ENCODE measurements around the gene PLCXD1.
A peak's percentile ranks its signal among the peaks of the same experiment; 100 is the strongest.
"Not testable (repeated sequence)": the region's sequence is repeated elsewhere in the genome, so short reads cannot be mapped to it uniquely, and the experiment has no call there.

PLCXD1 gene

DNA sequence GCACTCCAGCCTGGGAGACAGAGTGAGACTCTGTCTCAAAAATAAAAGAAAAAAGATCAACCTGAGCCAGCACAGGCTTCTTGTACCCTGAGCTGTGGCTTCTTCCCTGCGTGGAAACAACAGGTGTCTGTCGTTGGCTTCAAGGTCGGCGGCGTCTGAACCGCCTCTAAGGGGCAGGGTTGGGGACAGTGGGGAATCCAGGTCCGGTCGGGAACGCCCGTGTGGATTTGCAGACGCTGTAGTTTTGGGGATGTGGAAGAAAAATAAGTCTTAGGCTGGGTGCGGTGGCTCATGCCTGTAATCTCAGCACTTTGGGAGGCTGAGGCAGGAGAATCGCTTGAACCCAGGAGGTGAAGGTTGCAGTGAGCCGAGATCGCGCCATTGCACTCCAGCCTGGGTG lies 17.2 kb upstream of the PLCXD1 start:
- DNase-seq: not testable (repeated sequence)

DNA sequence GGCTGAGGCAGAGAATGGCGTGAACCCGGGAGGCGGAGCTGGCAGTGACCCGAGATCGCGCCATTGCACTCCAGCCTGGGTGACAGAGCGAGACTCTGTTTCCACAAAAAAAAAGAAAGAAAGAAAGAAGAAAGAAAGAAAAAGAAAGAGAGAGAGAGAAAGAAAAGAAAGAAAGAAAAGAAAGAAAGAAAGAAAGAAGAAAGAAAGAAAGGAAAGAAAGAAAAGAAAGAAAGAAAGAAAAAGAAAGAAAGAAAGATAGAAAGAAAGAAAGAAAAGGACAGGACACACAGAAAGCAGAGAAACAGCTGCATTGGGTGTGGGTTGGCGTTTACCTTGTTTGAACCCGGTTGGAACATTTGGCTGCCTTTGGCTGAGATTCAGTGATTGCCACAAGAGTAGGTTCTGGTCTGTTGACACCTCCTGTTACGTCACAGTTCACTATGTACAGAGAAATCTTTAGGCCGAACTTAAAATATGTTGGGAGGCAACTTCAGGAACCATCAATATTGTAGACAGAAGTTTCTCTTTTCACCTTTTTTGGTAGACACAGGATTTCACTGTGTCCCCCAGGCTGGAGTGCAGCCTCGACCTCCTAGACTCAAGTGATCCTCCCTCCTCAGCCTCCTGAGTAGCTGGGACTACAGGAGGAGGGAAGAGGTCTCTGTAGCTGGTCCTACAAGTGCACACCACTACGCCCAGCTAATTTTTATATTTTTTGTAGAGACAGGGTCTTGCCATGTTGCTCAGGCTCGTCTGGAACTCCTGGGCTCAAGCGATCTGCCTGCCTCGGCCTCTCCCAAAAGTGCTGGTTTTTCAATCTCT lies 16.3 kb upstream of the PLCXD1 start:
- DNase-seq: no peak

DNA sequence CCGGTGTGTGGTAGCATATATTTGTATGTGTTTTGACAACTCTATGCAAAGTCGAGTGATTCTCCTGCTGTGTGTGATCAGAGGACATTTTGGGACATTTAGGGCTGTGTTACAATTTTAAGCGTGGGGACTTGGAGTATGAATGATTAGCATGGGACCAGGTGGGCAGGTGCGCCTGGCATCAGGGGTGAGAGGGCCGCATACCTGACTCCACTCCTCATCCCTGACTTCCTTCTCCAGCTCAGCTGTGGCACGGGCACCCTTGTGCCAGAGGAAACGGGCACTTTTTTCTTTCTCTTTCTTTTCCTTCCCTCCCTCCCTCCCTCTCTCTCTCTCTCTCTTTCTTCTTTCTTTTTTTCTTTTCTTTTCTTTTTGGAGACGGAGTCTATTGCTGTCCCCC lies 15.7 kb upstream of the PLCXD1 start:
- no peak for DNase-seq

DNA sequence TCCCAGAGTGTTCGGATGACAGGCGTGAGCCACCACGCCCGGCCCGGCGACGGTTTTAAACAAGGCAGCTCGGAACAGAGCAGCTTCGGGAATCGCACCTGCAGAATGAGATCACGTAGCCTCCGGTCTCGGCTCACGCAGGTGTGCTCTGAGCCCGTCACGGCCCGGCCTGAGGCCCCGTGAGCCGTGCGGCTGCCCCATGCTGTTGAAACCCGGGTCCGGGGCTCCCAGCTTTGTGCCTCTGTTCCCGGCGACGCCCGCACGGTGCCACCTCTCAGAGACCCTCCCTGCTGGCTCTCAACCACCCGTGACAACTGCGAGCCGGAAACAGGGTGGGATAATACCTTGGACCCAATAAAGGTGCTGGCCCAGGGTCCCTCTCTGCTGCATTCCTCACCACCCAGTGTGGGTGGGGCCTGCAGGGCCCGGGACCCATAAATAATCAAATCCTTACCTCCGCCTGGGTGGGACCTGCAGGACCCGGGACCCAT lies 13.4 kb upstream of the PLCXD1 start:
- DNase-seq: no peak

DNA sequence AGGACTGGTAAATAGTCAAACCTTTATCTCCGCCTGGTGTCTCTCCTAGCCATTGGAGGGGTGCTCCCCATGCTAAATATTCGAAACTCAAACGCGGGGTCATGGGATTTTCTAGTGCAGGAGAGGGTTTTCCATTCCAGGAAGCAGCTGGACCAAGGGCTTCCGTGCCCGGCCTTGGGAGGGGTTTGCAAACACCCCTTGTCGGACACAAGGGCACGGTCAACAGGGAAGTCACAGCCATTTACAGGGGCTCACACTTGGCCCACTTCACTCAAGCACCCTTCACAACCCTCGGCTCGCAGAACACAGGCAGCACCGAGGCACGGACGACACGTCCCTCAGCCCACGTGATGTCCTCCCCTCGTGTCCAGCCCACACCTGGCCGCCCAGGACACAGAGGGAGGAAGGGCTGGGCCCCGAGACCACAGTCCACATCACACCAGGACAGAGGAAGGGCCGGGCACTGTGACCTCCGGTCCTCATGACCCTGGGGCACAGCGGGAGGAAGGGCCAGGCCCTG lies 10.3 kb upstream of the PLCXD1 start:
- DNase-seq: no peak

- peak; percentile 73 for DNase-seq
Measured at GRCh38 chrX:274904-275475, 6.2 kb upstream of the PLCXD1 start.

- DNase-seq: no peak
Measured at GRCh38 chrX:275476-275966, 5.7 kb upstream of the PLCXD1 start.

DNA sequence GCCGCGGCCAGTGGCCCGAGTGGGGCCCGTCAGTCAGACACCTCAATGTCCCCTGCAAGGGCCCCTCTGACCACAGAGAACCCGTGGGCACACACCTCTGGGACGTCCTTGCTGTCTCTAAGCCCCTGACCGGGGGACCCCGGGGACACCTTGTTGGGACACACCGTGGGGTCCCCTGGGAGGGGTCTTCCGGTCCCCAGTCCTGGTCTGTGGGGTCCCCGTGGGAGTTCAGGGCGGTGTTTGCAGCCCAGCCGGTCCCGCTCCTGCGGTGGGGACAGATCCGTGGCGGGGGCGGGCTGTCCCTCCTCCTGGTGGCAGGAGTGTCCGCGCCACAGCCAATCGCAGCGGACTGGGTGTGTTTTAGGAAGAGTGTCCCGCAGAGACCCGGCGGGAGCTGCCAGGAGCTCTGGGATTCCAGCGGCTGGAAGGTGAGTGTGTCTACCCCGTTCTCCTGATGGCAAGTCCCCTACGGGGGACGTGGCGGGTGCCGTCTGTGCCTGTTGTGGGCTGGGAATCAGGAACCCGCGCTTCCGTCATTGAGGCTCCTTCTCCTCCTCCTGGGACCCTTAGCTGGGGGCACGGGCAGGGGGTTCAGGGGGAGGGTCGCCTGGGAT lies 5.1 kb upstream of the PLCXD1 start:
- peak; percentile 50 for DNase-seq

DNA sequence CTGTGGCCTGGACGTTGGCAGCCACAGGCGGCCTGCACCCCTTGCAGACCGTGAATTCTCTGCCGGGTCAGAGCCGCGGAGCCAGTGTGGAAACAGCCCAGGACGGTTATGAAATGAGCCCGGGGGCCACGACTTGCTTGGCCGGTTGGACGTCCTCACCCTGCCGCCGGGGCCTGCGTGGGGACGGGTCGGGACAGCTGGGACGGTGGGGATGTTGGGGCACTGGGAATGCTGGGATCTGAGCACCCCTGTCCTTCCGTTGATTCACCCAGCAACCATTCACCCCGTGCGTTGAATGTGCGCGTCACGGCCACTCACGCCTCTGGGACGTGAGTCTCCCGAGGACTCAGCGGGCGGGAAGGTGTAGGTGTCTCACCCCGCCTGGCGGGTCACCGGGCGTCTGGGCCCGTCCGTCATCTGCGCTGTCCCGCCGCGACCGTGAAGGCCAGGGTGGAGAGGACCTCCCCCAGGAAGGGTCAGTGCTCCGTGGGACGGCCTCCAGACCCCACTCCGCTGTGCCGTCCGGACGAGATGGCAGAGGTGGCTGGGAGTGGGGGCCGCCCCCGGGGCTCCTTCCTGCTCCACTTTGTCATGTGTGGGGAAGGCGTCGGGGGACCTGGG lies 4.5 kb upstream of the PLCXD1 start:
- DNase-seq: peak; percentile 46

DNA sequence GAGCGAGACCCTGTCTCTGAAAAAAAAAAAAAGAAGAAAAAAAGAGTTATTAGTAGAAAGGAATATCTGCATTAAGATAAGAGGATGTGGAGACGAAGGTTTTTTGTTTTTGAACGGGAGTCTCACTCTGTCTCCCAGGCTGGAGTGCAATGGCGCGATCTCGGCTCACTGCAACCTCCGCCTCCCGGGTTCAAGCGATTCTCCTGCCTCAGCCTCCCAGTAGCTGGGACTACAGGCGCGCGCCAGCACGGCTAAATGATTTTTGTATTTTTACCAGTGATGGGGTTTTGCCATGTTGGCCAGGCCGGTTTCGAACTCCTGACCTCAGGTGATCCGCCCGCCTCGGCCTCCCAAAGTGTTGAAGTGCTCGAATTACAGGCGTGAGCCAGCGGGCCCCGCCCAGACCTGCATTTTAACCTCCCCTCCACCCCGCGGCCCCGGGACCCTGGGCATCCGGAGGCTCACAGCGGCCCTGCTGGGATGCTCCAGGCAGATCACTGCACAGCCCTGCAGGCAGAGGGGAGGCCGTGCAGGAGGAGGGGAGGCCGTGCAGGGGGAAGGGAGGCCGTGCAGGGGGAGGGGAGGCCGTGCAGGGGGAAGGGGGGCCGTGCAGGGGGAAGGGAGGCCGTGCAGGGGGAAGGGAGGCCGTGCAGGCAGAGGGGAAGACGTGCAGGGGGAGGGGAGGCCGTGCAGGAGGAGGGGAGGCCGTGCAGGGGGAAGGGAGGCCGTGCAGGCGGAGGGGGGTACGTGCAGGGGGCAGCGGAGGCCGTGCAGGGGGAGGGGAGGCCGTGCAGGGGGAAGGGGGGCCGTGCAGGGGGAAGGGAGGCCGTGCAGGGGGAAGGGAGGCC lies 1.2 kb upstream of the PLCXD1 start:
- DNase-seq: not testable (repeated sequence)

GRCh38 chrX:280722-281121 lies 459 bp upstream of the PLCXD1 start:
- DNase-seq: not testable (repeated sequence)

GRCh38 chrX:282000-282681 lies 960 bp downstream of the PLCXD1 start:
- not testable (repeated sequence) for DNase-seq

DNA sequence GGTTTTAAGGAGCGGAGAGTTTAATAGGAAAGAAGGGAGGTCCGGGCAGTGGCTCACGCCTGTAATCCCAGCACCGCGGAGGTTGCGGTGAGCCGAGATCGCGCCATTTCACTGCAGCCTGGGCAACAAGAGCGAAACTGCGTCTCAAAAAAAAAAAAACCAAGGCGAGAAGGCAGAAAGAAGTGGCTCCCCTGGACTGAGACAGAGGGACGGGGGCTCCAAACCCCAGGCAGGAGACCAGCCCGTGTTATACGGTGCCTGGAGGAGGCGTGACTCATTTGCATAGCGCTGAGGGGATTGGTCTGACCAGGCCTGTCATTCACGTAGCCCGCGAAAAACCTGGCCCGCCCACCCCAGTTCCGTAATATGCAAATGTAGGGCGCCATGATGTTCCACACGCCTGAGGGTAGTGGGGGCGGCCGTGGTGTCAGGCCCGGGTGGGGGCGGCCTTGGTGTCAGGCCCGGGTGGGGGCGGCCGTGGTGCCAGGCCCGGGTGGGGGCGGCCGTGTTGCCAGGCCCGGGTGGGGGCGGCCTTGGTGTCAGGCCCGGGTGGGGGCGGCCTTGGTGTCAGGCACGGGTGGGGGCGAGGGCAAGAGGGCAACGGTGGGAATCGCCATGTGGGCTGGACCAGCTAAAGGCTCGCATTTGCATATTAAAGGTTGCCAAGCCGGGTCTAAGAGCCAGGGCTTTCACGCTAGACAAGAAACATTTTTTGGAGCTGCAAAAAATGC lies 2.1 kb downstream of the PLCXD1 start:
- DNase-seq: peak; percentile 97

- no peak for DNase-seq
Measured at GRCh38 chrX:285076-285677, 4.0 kb downstream of the PLCXD1 start.

DNA sequence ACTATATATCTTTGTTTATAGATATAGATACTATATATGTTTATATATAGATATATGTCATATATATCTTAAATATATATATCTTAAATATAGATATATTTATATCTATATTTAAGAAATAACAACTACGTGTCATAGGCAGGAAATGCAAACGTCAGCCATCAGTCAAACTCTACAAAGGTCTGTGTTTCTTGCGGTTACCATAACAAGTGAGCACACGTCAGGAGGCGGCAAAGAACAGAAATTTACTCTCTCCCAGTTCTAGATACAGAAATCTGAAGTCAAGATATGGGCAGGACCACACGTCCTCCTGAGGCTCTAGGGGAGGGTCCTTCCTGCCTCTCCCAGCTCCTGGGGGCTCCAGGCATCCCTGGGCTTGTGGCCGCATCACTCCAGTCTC lies 6.5 kb downstream of the PLCXD1 start:
- no peak for DNase-seq

- no peak for DNase-seq
Measured at GRCh38 chrX:288561-288991, 7.4 kb downstream of the PLCXD1 start.

DNA sequence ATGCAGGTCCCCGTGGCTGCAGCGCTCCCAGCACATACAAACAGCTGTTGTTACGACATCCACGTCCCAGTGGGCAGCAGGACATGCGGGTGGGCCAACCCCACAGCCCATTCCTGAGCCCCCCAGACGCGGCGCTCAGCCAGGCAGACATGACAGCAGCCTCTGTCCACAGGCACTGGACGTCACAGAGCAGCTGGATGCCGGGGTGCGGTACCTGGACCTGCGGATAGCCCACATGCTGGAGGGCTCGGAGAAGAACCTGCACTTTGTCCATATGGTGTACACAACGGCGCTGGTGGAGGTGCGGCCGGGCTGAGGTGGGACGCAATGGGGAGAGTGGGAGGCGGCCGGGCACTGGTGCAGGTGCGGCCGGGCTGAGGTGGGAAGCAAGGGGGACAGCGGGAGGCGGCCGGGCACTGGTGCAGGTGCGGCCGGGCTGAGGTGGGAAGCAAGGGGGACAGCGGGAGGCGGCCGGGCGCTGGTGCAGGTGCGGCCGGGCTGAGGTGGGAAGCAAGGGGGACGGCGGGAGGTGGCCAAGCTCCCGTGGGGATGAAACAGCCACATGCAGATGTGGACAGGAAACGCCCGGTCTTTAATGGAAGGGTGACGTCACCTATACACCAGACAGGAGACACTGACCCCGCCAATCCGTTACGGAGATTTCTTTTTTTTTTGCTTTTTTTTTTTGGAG lies 9.4 kb downstream of the PLCXD1 start:
- no peak for DNase-seq

DNA sequence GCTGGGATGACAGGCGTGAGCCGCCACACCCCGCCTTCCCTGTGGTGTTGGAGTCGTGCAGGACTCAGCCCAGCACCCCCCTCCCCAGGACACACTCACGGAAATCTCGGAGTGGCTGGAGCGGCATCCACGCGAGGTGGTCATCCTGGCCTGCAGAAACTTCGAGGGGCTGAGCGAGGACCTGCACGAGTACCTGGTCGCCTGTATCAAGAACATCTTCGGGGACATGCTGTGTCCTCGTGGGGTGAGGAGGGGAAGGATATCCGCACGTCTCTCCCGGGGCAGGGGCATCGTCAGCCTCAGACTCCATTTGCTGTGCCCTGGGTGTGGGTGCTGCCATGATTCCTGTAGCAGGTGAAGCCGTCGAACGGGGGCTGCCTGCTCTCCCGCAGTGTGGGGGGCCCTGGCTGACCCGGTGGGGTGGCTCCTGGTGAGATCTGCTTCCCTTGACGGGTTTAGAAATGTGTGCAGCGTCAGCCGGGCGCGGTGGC lies 10.3 kb downstream of the PLCXD1 start:
- no peak for DNase-seq
